Activated B cell treated with CpG ODN at 0.5 μM for 24 hours (primary cell): Measurements from ENCODE around the gene TELO2. TPM values are rescaled to one million over a fixed set of nuclear protein-coding genes. Genes with fewer than 3 reads are reported as not detected.

Experiments used
- ATAC-seq: fragments of 200-7000 bp; cut with Tn5 transposase; one replicate; pipeline ENCODE4 v1.10.0; 2021; ENCODE audit warnings: low read depth, mild to moderate bottlenecking, moderate library complexity
- CTCF ChIA-PET: fragments of 350-600 bp; sonication (Branson Sonifier 250); formaldehyde crosslinking; loops from one replicate; lab custom pipeline; 2021; ENCODE audit warnings: antibody characterized with exemption; lab: Charles Lee
- POLR2A ChIA-PET: fragments of 350-600 bp; sonication (Branson Sonifier 250); formaldehyde crosslinking; loops from one replicate; lab custom pipeline; 2021; ENCODE audit warnings: antibody characterized with exemption; lab: Charles Lee
- DNase-seq: peaks from one replicate; pipeline ENCODE4 v3.0.0; 2022
- H3K27ac Mint-ChIP-seq: one replicate; pipeline ENCODE4 v1.8.0; 2020; ENCODE audit warnings: mixed read lengths
- H3K27me3 Mint-ChIP-seq: one replicate; pipeline ENCODE4 v1.8.0; 2021; ENCODE audit warnings: mixed read lengths
- H3K36me3 Mint-ChIP-seq: one replicate; pipeline ENCODE4 v1.8.0; 2021; ENCODE audit warnings: low read depth, mixed read lengths
- H3K4me1 Mint-ChIP-seq: one replicate; pipeline ENCODE4 v1.8.0; 2021; ENCODE audit warnings: mixed read lengths
- H3K4me3 Mint-ChIP-seq: one replicate; pipeline ENCODE4 v1.8.0; 2020; ENCODE audit warnings: mild to moderate bottlenecking, mixed read lengths
- H3K9me3 Mint-ChIP-seq: one replicate; pipeline ENCODE4 v1.8.0; 2020; ENCODE audit warnings: mixed read lengths
- CTCF ChIP-seq: fragments of 200-600 bp; IDR thresholded peaks from one replicate; pipeline ENCODE4 v1.8.0; 2022; ENCODE audit warnings: antibody characterized with exemption, mild to moderate bottlenecking
- intact Hi-C: fragments of 100-400 bp; cut with micrococcal nuclease; formaldehyde crosslinking; loops from one replicate; pipeline ENCODE4 v1.15.1; 2024
- total RNA-seq: library from RNA; stranded (reverse); gene quantifications from 2 replicates; pipeline ENCODE4 v1.2.3, GENCODE V29; 2022

The TELO2 gene
- total RNA-seq, 1 donor from 2014 or later = 78.8 TPM

- H3K36me3 Mint-ChIP-seq = no peaks in the 10 kb centered on the region
- no peak for ATAC-seq
- no peaks in the 10 kb centered on the region for H3K27me3 Mint-ChIP-seq
- ChIA-PET CTCF (no interaction called here), POLR2A (no interaction called here)
- DNase-seq = no peak
- no peak for TF ChIP-seq CTCF
- no peaks in the 10 kb centered on the region for H3K9me3 Mint-ChIP-seq
- peaks cover 35% of the 10 kb centered on the region for H3K4me1 Mint-ChIP-seq
- no peak overlapping the region for H3K27ac Mint-ChIP-seq
- intact Hi-C loops = no loop called here
- H3K4me3 Mint-ChIP-seq = no peak overlapping the region
These were observed 48.4 kb downstream of the TELO2 start for GRCh38 chr16:1541293-1542165.

GRCh38 chr16:1542166-1542500 is 49.0 kb downstream of the TELO2 start:
- CTCF ChIA-PET = no interaction called here
- Mint-ChIP-seq H3K4me3 (no peak overlapping the region), H3K27ac (no peak overlapping the region), H3K27me3 (no peaks in the 10 kb centered on the region), H3K36me3 (no peaks in the 10 kb centered on the region), H3K9me3 (no peaks in the 10 kb centered on the region), H3K4me1 (peaks cover 35% of the 10 kb centered on the region)
- POLR2A ChIA-PET = no interaction called here
- DNase-seq (no peak), ATAC-seq (no peak)
- intact Hi-C loops = no loop called here
- TF ChIP-seq CTCF = no peak

GRCh38 chr16:1542533-1542932 is 49.4 kb downstream of the TELO2 start:
- CTCF ChIA-PET = no interaction called here
- peaks cover 35% of the 10 kb centered on the region for H3K4me1 Mint-ChIP-seq
- H3K9me3 Mint-ChIP-seq = no peaks in the 10 kb centered on the region
- H3K36me3 Mint-ChIP-seq = no peaks in the 10 kb centered on the region
- no peaks in the 10 kb centered on the region for H3K27me3 Mint-ChIP-seq
- H3K27ac Mint-ChIP-seq = no peak overlapping the region
- DNase-seq (no peak), ATAC-seq (no peak)
- intact Hi-C loops = no loop called here
- POLR2A ChIA-PET = no interaction called here
- H3K4me3 Mint-ChIP-seq = no peak overlapping the region
- TF ChIP-seq CTCF = no peak

GRCh38 chr16:1543085-1543896 is 50.1 kb downstream of the TELO2 start:
- intact Hi-C loops = no loop called here

More at GRCh38 chr16:1543085-1543896, 50.1 kb downstream of the TELO2 start:
- ChIA-PET POLR2A (no interaction called here), CTCF (interaction anchor here (0.8 to 1.0 kb wide), 2 partner anchors 114 to 180 kb away, joined by 3 to 4 read pairs; no protein-coding TSS in a partner anchor)
- H3K4me1 Mint-ChIP-seq = peaks cover 29% of the 10 kb centered on the region
- H3K27ac Mint-ChIP-seq = peak overlapping the region; percentile 47
- peak overlapping the region; percentile 62 for H3K4me3 Mint-ChIP-seq
- H3K27me3 Mint-ChIP-seq = no peaks in the 10 kb centered on the region
- DNase-seq (no peak), ATAC-seq (peak; percentile 78)
- TF ChIP-seq CTCF = no peak
- no peaks in the 10 kb centered on the region for H3K9me3 Mint-ChIP-seq
- no peaks in the 10 kb centered on the region for H3K36me3 Mint-ChIP-seq
